IgD-negative memory B cell (primary cell): ENCODE results near the gene ARF5. TPM values are rescaled to one million over a fixed set of nuclear protein-coding genes. Genes with fewer than 3 reads are reported as not detected.

Experiments
- polyA plus RNA-seq: library from polyadenylated mRNA; unstranded; fragments of 300-500 nt; fragmentation: Illumina TruSeq; gene quantifications from one replicate; pipeline ENCODE4 v1.2.3, GENCODE V29; 2021

ARF5 gene
- polyA plus RNA-seq, 1 donor from 2014 or later: 137 TPM

Other genes with a start within 250 kb of the ARF5 start
- gene ZNF800, start 195.7 kb upstream of the ARF5 start, polyA plus RNA-seq: 51.9 TPM
- 28.8 TPM for gene GCC1, start 2.8 kb upstream of the ARF5 start, polyA plus RNA-seq
- 1.1 TPM for gene FSCN3, start 5.3 kb downstream of the ARF5 start, polyA plus RNA-seq
- gene PAX4, start 29.7 kb downstream of the ARF5 start, polyA plus RNA-seq: not detected
- gene SND1, start 63.8 kb downstream of the ARF5 start, polyA plus RNA-seq: 138 TPM